Activated CD8-positive, alpha-beta T cell treated with anti-CD3 and anti-CD28 coated beads for 36 hours (primary cell): ENCODE measurements around the gene LMF1. TPM values are rescaled to one million over a fixed set of nuclear protein-coding genes. Genes with fewer than 3 reads are reported as not detected.
"Not testable (repeated sequence)": the region's sequence is repeated elsewhere in the genome, so short reads cannot be mapped to it uniquely, and the experiment has no call there.

Source experiments
- ATAC-seq: fragments of 200-7000 bp; cut with Tn5 transposase; one replicate; pipeline ENCODE4 v1.10.0; 2021; ENCODE audit warnings: mild to moderate bottlenecking, moderate library complexity
- CTCF ChIA-PET: fragments of 350-600 bp; sonication (Branson Sonifier 250); formaldehyde crosslinking; loops from one replicate; lab custom pipeline; 2021; ENCODE audit warnings: antibody characterized with exemption; lab: Charles Lee
- POLR2A ChIA-PET: fragments of 350-600 bp; sonication (Branson Sonifier 250); formaldehyde crosslinking; loops from one replicate; lab custom pipeline; 2021; ENCODE audit warnings: antibody characterized with exemption; lab: Charles Lee
- DNase-seq: peaks from one replicate; pipeline ENCODE4 v3.0.0-alpha.2; 2020
- H3K27ac Mint-ChIP-seq: one replicate; pipeline ENCODE4 v1.8.0; 2021; ENCODE audit warnings: mild to moderate bottlenecking, mixed read lengths
- H3K27me3 Mint-ChIP-seq: one replicate; pipeline ENCODE4 v1.8.0; 2021; ENCODE audit warnings: mixed read lengths
- H3K36me3 Mint-ChIP-seq: one replicate; pipeline ENCODE4 v1.8.0; 2021; ENCODE audit warnings: low read depth, mixed read lengths
- H3K4me1 Mint-ChIP-seq: one replicate; pipeline ENCODE4 v1.8.0; 2021; ENCODE audit warnings: low read depth, mixed read lengths
- H3K4me3 Mint-ChIP-seq: one replicate; pipeline ENCODE4 v1.8.0; 2021; ENCODE audit warnings: mild to moderate bottlenecking, moderate library complexity, mixed read lengths
- H3K9me3 Mint-ChIP-seq: one replicate; pipeline ENCODE4 v1.8.0; 2021; ENCODE audit warnings: mixed read lengths
- intact Hi-C: fragments of 100-400 bp; cut with micrococcal nuclease; formaldehyde crosslinking; loops from one replicate; pipeline ENCODE4 v1.10.0; 2022
- total RNA-seq, 2 experiments: library from RNA; stranded (reverse); gene quantifications; one replicate each; pipeline ENCODE4 v1.2.3, GENCODE V29; 2021
- TF ChIP-seq, protein P1 (sequence below): fragments of 200-600 bp; IDR thresholded peaks from one replicate; pipeline ENCODE4 v1.8.0; 2022; ENCODE audit warnings: antibody characterized with exemption, mild to moderate bottlenecking

LMF1 gene
- total RNA-seq, 2 experiments from 2014 or later: 8.7 to 9.7 TPM

DNA sequence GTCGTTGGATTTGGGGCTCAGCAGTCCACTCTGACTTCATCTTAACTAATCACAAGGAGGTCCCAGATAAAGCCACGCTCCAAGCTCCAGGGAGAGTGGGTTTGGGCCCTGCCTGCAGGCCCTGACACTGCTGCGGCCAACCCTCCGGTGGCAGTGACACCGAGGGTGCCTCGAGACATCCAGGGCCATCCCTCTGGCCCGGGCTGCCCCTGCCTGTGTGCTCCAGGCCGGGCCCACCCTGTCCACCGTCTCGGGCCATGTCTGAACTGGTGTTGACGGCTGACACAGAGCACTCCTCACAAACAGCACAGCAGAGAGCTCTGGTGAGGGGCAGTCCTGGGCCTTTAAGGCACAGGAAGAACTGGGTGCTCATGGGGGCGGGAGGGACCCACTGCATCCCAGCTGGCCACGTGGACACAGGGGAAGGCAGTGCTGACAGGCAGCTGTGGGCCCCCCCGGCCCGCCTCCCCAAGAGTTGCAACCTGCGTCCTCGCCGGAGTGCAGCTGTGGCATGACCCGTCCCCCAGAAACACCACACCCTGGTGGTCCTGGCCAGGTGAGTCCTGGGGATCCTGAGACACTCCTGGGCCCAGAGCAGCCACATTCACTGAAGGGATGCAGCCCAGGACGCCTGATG, 80.0 kb downstream of the LMF1 start:
- Mint-ChIP-seq H3K4me1 (no peaks in the 10 kb centered on the region), H3K27ac (no peak overlapping the region), H3K4me3 (no peak overlapping the region), H3K27me3 (no peaks in the 10 kb centered on the region), H3K36me3 (no peaks in the 10 kb centered on the region), H3K9me3 (no peaks in the 10 kb centered on the region)
- ChIA-PET CTCF (no interaction called here), POLR2A (no interaction called here)
- ATAC-seq (no peak), DNase-seq (no peak)
- intact Hi-C loops: no loop called here
- TF ChIP-seq, protein P1, sequence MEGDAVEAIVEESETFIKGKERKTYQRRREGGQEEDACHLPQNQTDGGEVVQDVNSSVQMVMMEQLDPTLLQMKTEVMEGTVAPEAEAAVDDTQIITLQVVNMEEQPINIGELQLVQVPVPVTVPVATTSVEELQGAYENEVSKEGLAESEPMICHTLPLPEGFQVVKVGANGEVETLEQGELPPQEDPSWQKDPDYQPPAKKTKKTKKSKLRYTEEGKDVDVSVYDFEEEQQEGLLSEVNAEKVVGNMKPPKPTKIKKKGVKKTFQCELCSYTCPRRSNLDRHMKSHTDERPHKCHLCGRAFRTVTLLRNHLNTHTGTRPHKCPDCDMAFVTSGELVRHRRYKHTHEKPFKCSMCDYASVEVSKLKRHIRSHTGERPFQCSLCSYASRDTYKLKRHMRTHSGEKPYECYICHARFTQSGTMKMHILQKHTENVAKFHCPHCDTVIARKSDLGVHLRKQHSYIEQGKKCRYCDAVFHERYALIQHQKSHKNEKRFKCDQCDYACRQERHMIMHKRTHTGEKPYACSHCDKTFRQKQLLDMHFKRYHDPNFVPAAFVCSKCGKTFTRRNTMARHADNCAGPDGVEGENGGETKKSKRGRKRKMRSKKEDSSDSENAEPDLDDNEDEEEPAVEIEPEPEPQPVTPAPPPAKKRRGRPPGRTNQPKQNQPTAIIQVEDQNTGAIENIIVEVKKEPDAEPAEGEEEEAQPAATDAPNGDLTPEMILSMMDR: no peak

DNA sequence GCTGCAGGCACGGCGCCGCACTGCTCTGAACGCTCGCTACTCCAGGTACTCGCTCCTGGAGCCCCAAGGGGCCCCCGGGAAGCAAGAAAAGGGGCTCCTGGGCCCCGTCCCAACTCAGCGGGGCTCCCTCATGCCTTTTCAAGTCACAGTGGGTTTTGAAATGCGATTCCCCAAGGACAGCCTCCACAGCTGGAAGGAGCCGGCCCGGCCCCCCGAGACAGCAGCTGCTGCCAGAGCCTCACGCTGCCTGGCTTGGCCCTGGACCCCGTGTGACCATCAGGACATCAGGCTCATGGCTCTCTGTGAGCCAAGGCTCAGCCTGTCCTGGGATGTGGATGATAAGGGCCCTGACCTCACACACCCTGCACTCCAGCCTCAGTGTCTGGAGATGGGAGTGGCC, 80.6 kb downstream of the LMF1 start:
- POLR2A ChIA-PET: no interaction called here
- no peak for DNase-seq
- H3K27ac Mint-ChIP-seq: no peak overlapping the region

DNA sequence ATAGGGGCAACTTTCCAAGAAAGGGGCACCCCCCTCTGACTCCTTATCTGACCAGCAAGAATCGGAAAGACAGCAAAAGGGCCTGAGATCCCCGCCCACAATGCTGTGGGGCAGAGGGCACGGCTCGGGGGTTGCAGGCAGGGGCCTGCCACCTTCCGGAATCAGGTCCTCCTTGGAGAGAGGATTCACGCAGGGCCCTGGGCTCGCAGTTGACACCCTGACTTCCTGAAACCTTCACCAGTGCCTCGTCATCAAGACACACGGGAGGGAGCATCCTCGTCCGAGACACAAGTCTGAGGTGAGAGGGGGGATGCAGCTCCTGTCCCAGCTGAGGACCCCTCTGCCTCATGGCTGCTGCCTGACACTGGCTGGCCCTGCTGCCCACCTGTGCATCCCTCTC, 81.2 kb downstream of the LMF1 start:
- POLR2A ChIA-PET: no interaction called here
- CTCF ChIA-PET: no interaction called here
- H3K27me3 Mint-ChIP-seq: no peaks in the 10 kb centered on the region
- H3K36me3 Mint-ChIP-seq: no peaks in the 10 kb centered on the region
- no peaks in the 10 kb centered on the region for H3K9me3 Mint-ChIP-seq
- ATAC-seq (no peak), DNase-seq (no peak)
- intact Hi-C loops: no loop called here
- no peak overlapping the region for H3K4me3 Mint-ChIP-seq
- H3K27ac Mint-ChIP-seq: no peak overlapping the region
- H3K4me1 Mint-ChIP-seq: no peaks in the 10 kb centered on the region
- TF ChIP-seq, protein P1: no peak

More for the DNA sequence above, 80.6 kb downstream of the LMF1 start:
- Mint-ChIP-seq H3K27me3 (no peaks in the 10 kb centered on the region), H3K9me3 (no peaks in the 10 kb centered on the region), H3K4me1 (no peaks in the 10 kb centered on the region), H3K4me3 (no peak overlapping the region), H3K36me3 (no peaks in the 10 kb centered on the region)
- CTCF ChIA-PET: no interaction called here
- TF ChIP-seq, protein P1: no peak
- ATAC-seq: no peak
- intact Hi-C loops: no loop called here

DNA sequence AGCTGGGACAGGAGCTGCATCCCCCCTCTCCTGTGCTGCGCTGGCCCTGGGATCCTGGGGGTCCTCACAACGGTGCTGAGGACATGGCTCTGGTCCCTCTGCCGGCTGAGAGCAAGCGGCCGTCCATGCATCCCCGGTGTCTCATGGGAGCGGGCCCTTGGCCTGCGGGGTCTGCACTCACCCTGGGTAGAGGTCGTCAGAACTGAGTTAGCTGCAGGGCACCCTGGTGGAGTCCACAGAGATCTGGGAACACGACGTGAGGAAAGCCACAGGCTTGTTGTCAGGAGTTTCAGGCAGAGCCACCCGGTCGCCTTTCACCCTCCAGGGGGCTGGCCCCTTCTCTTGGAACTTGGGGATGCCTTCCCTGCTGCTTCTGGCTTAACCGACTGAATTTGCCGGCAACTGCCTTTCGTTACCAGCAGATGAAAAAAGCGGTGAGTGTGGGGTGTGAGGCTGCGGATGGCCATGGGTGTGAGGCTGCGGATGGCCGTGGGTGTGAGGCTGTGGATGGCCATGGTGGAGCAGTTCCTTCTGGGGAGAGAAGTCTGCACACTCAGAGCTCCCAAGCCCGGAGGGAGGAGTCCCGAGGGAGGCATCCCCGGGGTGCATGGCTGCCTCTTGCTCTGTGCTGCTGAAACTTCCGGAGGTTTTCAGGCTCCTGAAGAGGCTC, 81.7 kb downstream of the LMF1 start:
- Mint-ChIP-seq H3K27ac (no peak overlapping the region), H3K4me3 (no peak overlapping the region), H3K4me1 (no peaks in the 10 kb centered on the region), H3K36me3 (no peaks in the 10 kb centered on the region), H3K9me3 (no peaks in the 10 kb centered on the region), H3K27me3 (no peaks in the 10 kb centered on the region)
- TF ChIP-seq, protein P1: no peak
- ChIA-PET POLR2A (no interaction called here), CTCF (no interaction called here)
- ATAC-seq (no peak), DNase-seq (no peak)
- intact Hi-C loops: no loop called here

DNA sequence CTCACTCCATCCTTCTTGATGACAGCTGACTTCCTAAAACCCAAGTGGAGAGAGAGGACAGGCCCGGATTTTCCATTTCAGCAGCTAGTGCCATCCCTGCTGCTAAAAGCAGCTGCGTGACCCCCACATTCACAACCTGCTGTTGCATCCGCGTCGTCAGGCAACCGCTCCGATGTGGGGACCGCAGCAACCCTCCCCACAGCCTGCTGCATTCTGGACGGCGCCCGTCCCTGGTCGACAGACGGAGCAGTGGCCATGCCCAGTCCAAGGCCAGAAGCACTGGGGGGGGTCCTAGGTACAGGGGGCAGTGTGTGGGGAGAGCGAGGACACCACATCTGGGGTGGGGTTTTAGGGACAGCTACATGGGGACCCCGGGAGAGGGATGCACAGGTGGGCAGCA, 82.3 kb downstream of the LMF1 start:
- H3K4me3 Mint-ChIP-seq: not testable (repeated sequence)

More for the DNA sequence above, 82.3 kb downstream of the LMF1 start:
- H3K36me3 Mint-ChIP-seq, POLR2A ChIA-PET, H3K4me1 Mint-ChIP-seq, ATAC-seq, intact Hi-C loops, H3K9me3 Mint-ChIP-seq, H3K27me3 Mint-ChIP-seq, CTCF ChIA-PET, DNase-seq, H3K27ac Mint-ChIP-seq: not testable (repeated sequence)
